Fibroblast of lung (primary cell): Measurements from ENCODE around the gene SH3D19.

Experiments
- EZH2 ChIP-seq: IDR thresholded peaks from 2 replicates; pipeline ENCODE4 v1.5.1; 2012; ENCODE audit warnings: low read length, control low read depth, mild to moderate bottlenecking; ENCODE audit errors: missing control alignments
- TF ChIP-seq, protein P1 (sequence below), 2 donors: IDR thresholded peaks in 1 of 2; conservative IDR thresholded peaks in 1 of 2; 1 replicate in 1 of 2; 2 replicates in 1 of 2; pipeline ENCODE4 v1.5.1; 2011 to 2012; ENCODE audit warnings: low read length in 2 of 2, control low read depth in 1 of 2, inconsistent platforms in 1 of 2, low read depth in 1 of 2, mild to moderate bottlenecking in 1 of 2

DNA sequence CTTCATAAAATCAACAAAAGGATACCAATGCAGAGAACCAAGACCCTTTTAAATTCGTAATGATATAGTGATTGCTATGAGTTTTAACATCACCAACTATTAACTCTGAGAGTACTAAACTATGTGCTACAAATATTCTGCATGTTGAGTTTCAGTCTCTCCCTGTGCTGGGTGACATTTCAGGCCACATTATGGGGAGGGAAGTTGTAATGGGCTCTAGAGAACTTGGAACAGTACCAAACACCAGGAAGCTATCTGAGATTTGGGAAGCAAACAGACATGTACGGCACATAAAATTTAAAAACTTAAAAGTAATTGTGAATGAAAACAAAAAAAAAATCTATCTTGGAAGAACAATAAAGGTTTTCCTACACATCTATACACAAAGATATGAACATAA is 108.1 kb downstream of the SH3D19 start:
- TF ChIP-seq, protein P1, sequence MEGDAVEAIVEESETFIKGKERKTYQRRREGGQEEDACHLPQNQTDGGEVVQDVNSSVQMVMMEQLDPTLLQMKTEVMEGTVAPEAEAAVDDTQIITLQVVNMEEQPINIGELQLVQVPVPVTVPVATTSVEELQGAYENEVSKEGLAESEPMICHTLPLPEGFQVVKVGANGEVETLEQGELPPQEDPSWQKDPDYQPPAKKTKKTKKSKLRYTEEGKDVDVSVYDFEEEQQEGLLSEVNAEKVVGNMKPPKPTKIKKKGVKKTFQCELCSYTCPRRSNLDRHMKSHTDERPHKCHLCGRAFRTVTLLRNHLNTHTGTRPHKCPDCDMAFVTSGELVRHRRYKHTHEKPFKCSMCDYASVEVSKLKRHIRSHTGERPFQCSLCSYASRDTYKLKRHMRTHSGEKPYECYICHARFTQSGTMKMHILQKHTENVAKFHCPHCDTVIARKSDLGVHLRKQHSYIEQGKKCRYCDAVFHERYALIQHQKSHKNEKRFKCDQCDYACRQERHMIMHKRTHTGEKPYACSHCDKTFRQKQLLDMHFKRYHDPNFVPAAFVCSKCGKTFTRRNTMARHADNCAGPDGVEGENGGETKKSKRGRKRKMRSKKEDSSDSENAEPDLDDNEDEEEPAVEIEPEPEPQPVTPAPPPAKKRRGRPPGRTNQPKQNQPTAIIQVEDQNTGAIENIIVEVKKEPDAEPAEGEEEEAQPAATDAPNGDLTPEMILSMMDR (conservative IDR thresholded peaks at IDR 0.05 in 1 of 2, IDR thresholded peaks at IDR 0.05 in 1 of 2; ENCODE audit: low read depth in 1 of 2, low read length in 2 of 2) = no peak
- TF ChIP-seq EZH2 = no peak
